T-helper 22 cell (primary cell): Measurements from ENCODE around the gene SSX4.
"Not testable (repeated sequence)": the region's sequence is repeated elsewhere in the genome, so short reads cannot be mapped to it uniquely, and the experiment has no call there.

Experiments used
- DNase-seq: peaks from one replicate; pipeline ENCODE4 v3.0.0-alpha.2; 2020; ENCODE audit warnings: low read depth

The SSX4 gene, protein sequence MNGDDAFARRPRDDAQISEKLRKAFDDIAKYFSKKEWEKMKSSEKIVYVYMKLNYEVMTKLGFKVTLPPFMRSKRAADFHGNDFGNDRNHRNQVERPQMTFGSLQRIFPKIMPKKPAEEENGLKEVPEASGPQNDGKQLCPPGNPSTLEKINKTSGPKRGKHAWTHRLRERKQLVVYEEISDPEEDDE

GRCh38 chrX:48383239-48383638, at the start of gene SSX4:
TSS of gene SSX4 (plus strand) at chrX:48383539. CDS start at chrX:48384054, 515 bp downstream.
- DNase-seq, result not testable (repeated sequence)

DNA sequence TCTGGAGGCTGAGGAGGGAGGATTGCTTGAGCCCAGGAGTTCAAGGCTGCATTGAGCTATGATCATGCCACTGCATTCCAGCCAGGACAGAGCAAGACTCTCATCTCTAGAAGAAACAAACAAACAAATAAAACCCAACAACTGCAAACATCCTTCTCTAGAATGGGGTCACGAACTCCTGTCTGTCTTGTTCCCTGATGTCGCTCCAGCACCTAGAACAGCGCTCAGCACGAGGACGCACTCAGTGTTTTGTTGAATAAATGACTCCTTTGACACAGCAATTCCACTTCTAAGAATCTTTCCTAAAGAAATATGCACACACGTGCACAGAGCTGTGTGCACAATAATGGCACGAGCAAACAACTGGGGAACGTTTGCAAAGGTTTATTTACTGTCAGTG, 37.3 kb upstream of the SSX4 start:
- not testable (repeated sequence) for DNase-seq

DNA sequence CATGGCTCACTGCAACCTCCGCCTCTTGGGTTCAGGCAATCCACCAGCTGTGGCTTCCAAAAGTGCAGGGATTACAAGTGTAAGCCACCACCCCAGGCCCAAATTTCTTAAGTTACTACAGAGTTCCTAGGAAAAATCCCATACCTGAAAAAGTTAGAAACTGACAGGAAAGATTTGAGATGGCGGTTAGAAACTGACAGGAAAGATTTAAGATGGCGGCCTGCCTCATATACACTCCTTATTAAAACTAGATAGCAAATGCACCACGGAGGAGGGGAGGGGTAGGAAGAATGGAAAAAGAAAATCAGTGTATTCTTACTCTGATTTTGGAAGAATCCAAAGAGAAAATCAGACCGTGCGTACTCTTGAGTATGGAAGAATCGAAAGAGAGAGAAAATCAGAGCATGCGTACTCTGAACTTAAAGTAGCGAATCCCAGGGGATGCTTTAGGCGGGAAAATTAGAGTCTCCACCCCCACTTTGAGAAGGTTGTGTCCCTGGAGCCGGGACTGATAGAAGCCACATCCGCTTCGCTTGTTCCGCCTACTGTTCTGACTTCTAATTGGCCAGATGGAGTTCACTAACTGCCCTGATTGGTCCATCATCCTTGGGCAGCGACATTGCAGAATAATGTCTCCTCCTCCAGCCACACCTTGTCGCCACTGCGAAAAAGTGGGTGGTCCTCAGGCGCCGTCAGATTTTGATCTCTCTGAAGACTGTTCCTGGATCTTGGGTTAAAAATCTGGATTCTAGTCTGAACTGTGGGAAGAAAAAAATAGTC, 26.8 kb upstream of the SSX4 start, which contains the start of gene SSX3:
Gene SSX3 (minus strand): TSS at position 389 of the 780 bp plus-strand sequence. CDS start 1,454 bp downstream, outside the sequence.
- DNase-seq, result not testable (repeated sequence)

- no peak for DNase-seq
Observed at GRCh38 chrX:48357681-48358080, 25.7 kb upstream of the SSX4 start.

DNA sequence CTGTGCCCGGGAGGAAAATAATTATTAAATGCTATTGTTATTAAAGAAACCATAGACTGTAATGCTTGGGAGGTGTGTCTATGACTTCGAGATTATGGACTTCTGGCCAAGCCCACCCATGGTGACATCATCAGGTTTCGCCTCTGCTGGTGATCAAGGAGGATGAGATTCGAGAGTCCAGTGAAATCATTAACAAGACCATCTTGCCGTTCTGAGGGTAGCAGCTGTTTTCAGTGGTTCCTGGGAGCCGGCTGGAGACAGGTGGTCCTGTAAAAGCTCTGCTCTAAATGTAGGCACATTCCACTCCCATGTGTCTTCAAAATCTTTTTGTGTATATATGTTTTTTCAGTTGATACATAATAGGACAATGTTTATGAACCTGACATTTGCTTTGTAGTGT, 24.1 kb upstream of the SSX4 start:
- not testable (repeated sequence) for DNase-seq

- DNase-seq, result not testable (repeated sequence)
Observed at GRCh38 chrX:48367717-48368408, 15.5 kb upstream of the SSX4 start.

- DNase-seq, result not testable (repeated sequence)
Observed at GRCh38 chrX:48370408-48370807, 12.9 kb upstream of the SSX4 start.

- not testable (repeated sequence) for DNase-seq
Observed at GRCh38 chrX:48396931-48397330, 13.6 kb downstream of the SSX4 start.

GRCh38 chrX:48397825-48398224, 14.5 kb downstream of the SSX4 start:
- DNase-seq, result not testable (repeated sequence)

DNA sequence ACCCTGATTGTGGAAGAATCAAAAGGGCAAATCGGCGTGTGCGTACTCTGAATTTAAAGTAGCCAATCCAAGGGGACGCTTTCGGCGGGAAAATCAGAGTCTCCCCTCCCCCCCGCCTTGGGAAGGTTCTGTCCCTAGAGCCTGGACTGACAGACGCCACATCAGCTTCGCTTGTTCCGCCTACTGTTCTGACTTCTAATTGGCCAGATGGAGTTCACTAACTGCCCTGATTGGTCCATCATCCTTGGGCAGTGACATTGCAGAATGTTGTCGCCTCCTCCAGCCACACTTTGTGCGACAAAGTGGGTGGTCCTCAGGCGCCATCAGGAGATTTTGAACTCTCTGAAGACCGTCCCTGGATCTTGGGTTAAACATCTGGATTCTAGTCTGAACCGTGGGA, 28.5 kb downstream of the SSX4 start, which contains the start of gene SSX4B:
Gene SSX4B (minus strand): TSS at position 101 of the 400 bp plus-strand sequence. CDS start 588 bp downstream, outside the sequence.
- DNase-seq, result not testable (repeated sequence)

DNA sequence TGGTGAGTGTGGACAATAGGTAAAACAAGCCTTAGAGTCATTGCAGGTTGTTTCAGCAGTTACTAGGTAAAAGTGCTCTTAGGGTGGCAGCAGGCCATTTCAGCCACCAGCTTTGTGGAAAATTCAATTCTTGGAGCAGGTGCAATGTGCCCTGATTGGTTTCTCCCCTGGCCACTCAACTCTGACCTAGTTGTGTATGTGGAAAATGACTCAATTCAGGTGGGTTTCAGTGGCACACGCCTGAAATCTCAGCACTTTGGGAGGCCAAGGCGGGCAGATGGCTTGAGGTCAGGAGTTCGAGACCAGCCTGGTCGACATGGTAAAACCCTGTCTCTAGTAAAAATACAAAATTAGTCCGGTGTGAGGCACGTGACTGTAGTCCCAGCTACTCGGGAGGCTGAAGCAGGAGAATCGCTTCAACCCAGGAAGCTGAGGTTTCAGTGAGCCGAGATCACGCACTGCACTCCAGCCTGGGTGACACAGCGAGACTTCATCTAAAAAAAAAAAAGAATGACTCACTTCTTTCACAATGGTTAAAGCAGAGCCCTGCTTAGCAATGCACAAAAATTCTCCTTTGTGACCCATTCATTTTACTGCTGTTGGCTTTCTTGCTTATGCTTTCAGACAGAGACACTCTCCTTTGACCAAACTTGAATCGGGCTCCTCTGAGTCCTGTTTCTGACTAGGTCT, 43.8 kb downstream of the SSX4 start:
- DNase-seq, result not testable (repeated sequence)

GRCh38 chrX:48429606-48430005, 46.3 kb downstream of the SSX4 start:
- DNase-seq, result not testable (repeated sequence)

DNA sequence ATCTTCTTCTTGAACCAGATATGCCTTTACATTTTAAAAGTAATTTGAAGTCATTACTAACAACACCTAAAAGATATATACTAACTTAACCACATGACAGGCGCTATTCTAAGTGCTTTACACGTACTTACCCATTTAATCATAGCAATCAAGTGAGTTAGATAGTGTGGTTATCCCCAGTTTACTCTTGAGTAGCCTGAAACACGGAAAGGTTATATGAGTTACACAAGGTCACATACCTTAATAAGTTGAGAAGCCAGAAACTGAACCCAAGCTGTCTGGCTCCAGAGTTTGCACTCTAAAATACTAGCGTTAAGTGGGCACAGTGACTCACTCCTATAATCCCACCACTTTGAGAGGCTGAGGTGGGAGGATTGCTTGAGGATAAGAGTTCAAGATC, 46.8 kb downstream of the SSX4 start:
- DNase-seq, result not testable (repeated sequence)

GRCh38 chrX:48433713-48434112, 50.4 kb downstream of the SSX4 start:
- DNase-seq, result not testable (repeated sequence)
